ENCODE data around the gene CFAP161. TPM values are rescaled to one million over a fixed set of nuclear protein-coding genes. Genes with fewer than 3 reads are reported as not detected.

Gene CFAP161
- polyA plus RNA-seq, 1 donor (not counting 4 experiments of a cell fraction or from before 2014, with no cell fraction given) = not detected

GRCh38 chr15:81095690-81096365 is 38.2 kb upstream of the CFAP161 start:
- H3K4me3 ChIP-seq (ENCODE audit: control insufficient read depth in 2 of 3, extremely low read depth in 1 of 3, insufficient read depth in 2 of 3, low read depth in 1 of 3, low read length in 3 of 3) = no peak overlapping the region
- DNase-seq (ENCODE audit: low read depth, low spot score) (no peak), FAIRE-seq (no peak)
- dilution Hi-C loops (cut with MboI; ENCODE audit: extremely low pct_ligation_motif_present, low sequenced_read_pairs) = no loop called here
- H3K9me1 ChIP-seq (ENCODE audit: control insufficient read depth, extremely low read depth, insufficient read depth, low read length) = no peaks in the 10 kb centered on the region
- peaks cover 3% of the 10 kb centered on the region for H3K4me1 ChIP-seq (ENCODE audit: control insufficient read depth, extremely low read depth, insufficient read depth, low read length)
- no peak overlapping the region for H3K9ac ChIP-seq (ENCODE audit: control insufficient read depth, extremely low read depth, insufficient read depth, low read length)
- TF ChIP-seq EZH2 (IDR thresholded peaks at IDR 0.05; ENCODE audit: low read length) = no peak
- no peak for TF ChIP-seq CTCF (optimal IDR thresholded peaks at IDR 0.05 in 1 of 3, IDR thresholded peaks at IDR 0.05 in 1 of 3, conservative IDR thresholded peaks at IDR 0.05 in 1 of 3; ENCODE audit: extremely low read depth in 1 of 3, insufficient read depth in 2 of 3, low read length in 3 of 3)
- no peaks in the 10 kb centered on the region for H4K20me1 ChIP-seq (ENCODE audit: control insufficient read depth, extremely low read depth, insufficient read depth, low read length)
- no peak overlapping the region for H3K4me2 ChIP-seq (ENCODE audit: control insufficient read depth, extremely low read depth, insufficient read depth, low read depth, low read length)
- H3K27ac ChIP-seq (ENCODE audit: control insufficient read depth, insufficient read depth, low read length) = no peak overlapping the region
- H2AFZ ChIP-seq (ENCODE audit: control insufficient read depth, low read length) = no peak overlapping the region
- H3K27me3 ChIP-seq (ENCODE audit: control insufficient read depth, extremely low read depth, insufficient read depth, low read length) = peaks cover 4% of the 10 kb centered on the region
- no peaks in the 10 kb centered on the region for H3K36me3 ChIP-seq (ENCODE audit: control insufficient read depth in 2 of 2, extremely low read depth in 1 of 2, insufficient read depth in 2 of 2, low read length in 2 of 2)
- no peaks in the 10 kb centered on the region for H3K79me2 ChIP-seq (ENCODE audit: control insufficient read depth, insufficient read depth, low read length)
- no peaks in the 10 kb centered on the region for H3K9me3 ChIP-seq (ENCODE audit: control insufficient read depth, low read depth, low read length)

- no peaks in the 10 kb centered on the region for H3K9me1 ChIP-seq (ENCODE audit: control insufficient read depth, extremely low read depth, insufficient read depth, low read length)
- H3K9me3 ChIP-seq (ENCODE audit: control insufficient read depth, low read depth, low read length) = no peaks in the 10 kb centered on the region
- H3K4me1 ChIP-seq (ENCODE audit: control insufficient read depth, extremely low read depth, insufficient read depth, low read length) = peaks cover 3% of the 10 kb centered on the region
- TF ChIP-seq EZH2 (IDR thresholded peaks at IDR 0.05; ENCODE audit: low read length) (no peak), CTCF (optimal IDR thresholded peaks at IDR 0.05 in 1 of 3, IDR thresholded peaks at IDR 0.05 in 1 of 3, conservative IDR thresholded peaks at IDR 0.05 in 1 of 3; ENCODE audit: extremely low read depth in 1 of 3, insufficient read depth in 2 of 3, low read length in 3 of 3) (no peak)
- dilution Hi-C loops (cut with MboI; ENCODE audit: extremely low pct_ligation_motif_present, low sequenced_read_pairs) = no loop called here
- H3K4me2 ChIP-seq (ENCODE audit: control insufficient read depth, extremely low read depth, insufficient read depth, low read depth, low read length) = no peak overlapping the region
- peaks cover 4% of the 10 kb centered on the region for H3K27me3 ChIP-seq (ENCODE audit: control insufficient read depth, extremely low read depth, insufficient read depth, low read length)
- H2AFZ ChIP-seq (ENCODE audit: control insufficient read depth, low read length) = no peak overlapping the region
- no peaks in the 10 kb centered on the region for H3K79me2 ChIP-seq (ENCODE audit: control insufficient read depth, insufficient read depth, low read length)
- no peak overlapping the region for H3K4me3 ChIP-seq (ENCODE audit: control insufficient read depth in 2 of 3, extremely low read depth in 1 of 3, insufficient read depth in 2 of 3, low read depth in 1 of 3, low read length in 3 of 3)
- no peak overlapping the region for H3K27ac ChIP-seq (ENCODE audit: control insufficient read depth, insufficient read depth, low read length)
- H3K36me3 ChIP-seq (ENCODE audit: control insufficient read depth in 2 of 2, extremely low read depth in 1 of 2, insufficient read depth in 2 of 2, low read length in 2 of 2) = no peaks in the 10 kb centered on the region
- no peak overlapping the region for H3K9ac ChIP-seq (ENCODE audit: control insufficient read depth, extremely low read depth, insufficient read depth, low read length)
- DNase-seq (ENCODE audit: low read depth, low spot score) = no peak
- FAIRE-seq = no peak
- no peaks in the 10 kb centered on the region for H4K20me1 ChIP-seq (ENCODE audit: control insufficient read depth, extremely low read depth, insufficient read depth, low read length)
These were observed 37.7 kb upstream of the CFAP161 start for GRCh38 chr15:81096398-81096797.
